ENCODE measurements around the gene TNFRSF9.

- TF ChIP-seq, protein P1, sequence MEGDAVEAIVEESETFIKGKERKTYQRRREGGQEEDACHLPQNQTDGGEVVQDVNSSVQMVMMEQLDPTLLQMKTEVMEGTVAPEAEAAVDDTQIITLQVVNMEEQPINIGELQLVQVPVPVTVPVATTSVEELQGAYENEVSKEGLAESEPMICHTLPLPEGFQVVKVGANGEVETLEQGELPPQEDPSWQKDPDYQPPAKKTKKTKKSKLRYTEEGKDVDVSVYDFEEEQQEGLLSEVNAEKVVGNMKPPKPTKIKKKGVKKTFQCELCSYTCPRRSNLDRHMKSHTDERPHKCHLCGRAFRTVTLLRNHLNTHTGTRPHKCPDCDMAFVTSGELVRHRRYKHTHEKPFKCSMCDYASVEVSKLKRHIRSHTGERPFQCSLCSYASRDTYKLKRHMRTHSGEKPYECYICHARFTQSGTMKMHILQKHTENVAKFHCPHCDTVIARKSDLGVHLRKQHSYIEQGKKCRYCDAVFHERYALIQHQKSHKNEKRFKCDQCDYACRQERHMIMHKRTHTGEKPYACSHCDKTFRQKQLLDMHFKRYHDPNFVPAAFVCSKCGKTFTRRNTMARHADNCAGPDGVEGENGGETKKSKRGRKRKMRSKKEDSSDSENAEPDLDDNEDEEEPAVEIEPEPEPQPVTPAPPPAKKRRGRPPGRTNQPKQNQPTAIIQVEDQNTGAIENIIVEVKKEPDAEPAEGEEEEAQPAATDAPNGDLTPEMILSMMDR (optimal IDR thresholded peaks at IDR 0.05 in 1 of 3, IDR thresholded peaks at IDR 0.05 in 1 of 3, conservative IDR thresholded peaks at IDR 0.05 in 1 of 3; ENCODE audit: extremely low read depth in 1 of 3, insufficient read depth in 2 of 3, low read length in 3 of 3) = no peak
- TF ChIP-seq EZH2 (IDR thresholded peaks at IDR 0.05; ENCODE audit: low read length) = no peak
These were observed 27.7 kb downstream of the TNFRSF9 start for GRCh38 chr1:7912743-7913557.

Measured in keratinocyte (primary cell).